Muscle layer of duodenum (tissue), 2 donors: Measurements from ENCODE around the gene LHFPL6.

Source experiments
- H3K27ac ChIP-seq: one replicate; pipeline ENCODE4 v1.7.0; 2013; ENCODE audit warnings: mild to moderate bottlenecking, low read length
- H3K27me3 ChIP-seq: one replicate; pipeline ENCODE4 v1.7.0; 2013; ENCODE audit warnings: low read depth, mild to moderate bottlenecking, control low read depth, low read length
- H3K36me3 ChIP-seq, 2 donors: one replicate each; pipeline ENCODE4 v1.7.0; 2013; ENCODE audit warnings: low read length in 2 of 2, control low read depth in 1 of 2, mild to moderate bottlenecking in 1 of 2; ENCODE audit not compliant: insufficient read depth in 2 of 2, control insufficient read depth in 1 of 2
- H3K4me1 ChIP-seq, 2 donors: one replicate each; pipeline ENCODE4 v1.7.0; 2013; ENCODE audit warnings: low read length in 2 of 2, mild to moderate bottlenecking in 2 of 2, control low read depth in 1 of 2, moderate library complexity in 1 of 2; ENCODE audit not compliant: insufficient read depth in 2 of 2, control insufficient read depth in 1 of 2
- H3K4me3 ChIP-seq, 2 donors: one replicate each; pipeline ENCODE4 v1.7.0; 2013; ENCODE audit warnings: low read length in 2 of 2, low read depth in 1 of 2, mild to moderate bottlenecking in 1 of 2
- H3K9me3 ChIP-seq, 2 donors: one replicate each; pipeline ENCODE4 v1.7.0; 2013; ENCODE audit warnings: low read length in 2 of 2, control low read depth in 1 of 2, mild to moderate bottlenecking in 1 of 2; ENCODE audit not compliant: control insufficient read depth in 1 of 2
- donor health status: healthy.

LHFPL6 gene

GRCh38 chr13:39527961-39528660 lies 74.9 kb downstream of the LHFPL6 start:
- Histone ChIP-seq H3K4me3 (no peak overlapping the region), H3K9me3 (no peaks in the 10 kb centered on the region), H3K36me3 (no peaks in the 10 kb centered on the region), H3K4me1 (peaks cover 6 to 17% of the 10 kb centered on the region in 2 donors), H3K27ac (peak overlapping the region; percentile 19), H3K27me3 (no peaks in the 10 kb centered on the region)

GRCh38 chr13:39527301-39527700 lies 75.7 kb downstream of the LHFPL6 start:
- no peaks in the 10 kb centered on the region for H3K27me3 ChIP-seq
- H3K27ac ChIP-seq: no peak overlapping the region
- no peaks in the 10 kb centered on the region for H3K36me3 ChIP-seq
- peaks cover 6 to 17% of the 10 kb centered on the region in 2 donors for H3K4me1 ChIP-seq
- H3K4me3 ChIP-seq: no peak overlapping the region
- no peaks in the 10 kb centered on the region for H3K9me3 ChIP-seq

GRCh38 chr13:39526499-39526898 lies 76.5 kb downstream of the LHFPL6 start:
- Histone ChIP-seq H3K36me3 (no peaks in the 10 kb centered on the region), H3K4me1 (peaks cover 6 to 14% of the 10 kb centered on the region in 2 donors), H3K9me3 (no peaks in the 10 kb centered on the region), H3K4me3 (no peak overlapping the region), H3K27ac (no peak overlapping the region), H3K27me3 (no peaks in the 10 kb centered on the region)

- Histone ChIP-seq H3K27ac (no peak overlapping the region), H3K4me3 (no peak overlapping the region), H3K9me3 (no peaks in the 10 kb centered on the region), H3K4me1 (peaks cover 0 to 4% of the 10 kb centered on the region in 2 donors), H3K36me3 (no peaks in the 10 kb centered on the region), H3K27me3 (no peaks in the 10 kb centered on the region)
Observed at GRCh38 chr13:39525506-39525905, 77.5 kb downstream of the LHFPL6 start.

GRCh38 chr13:39524795-39525194 lies 78.2 kb downstream of the LHFPL6 start:
- Histone ChIP-seq H3K27ac (no peak overlapping the region), H3K4me3 (no peak overlapping the region), H3K36me3 (no peaks in the 10 kb centered on the region), H3K9me3 (no peaks in the 10 kb centered on the region), H3K27me3 (no peaks in the 10 kb centered on the region), H3K4me1 (no peaks in the 10 kb centered on the region)

GRCh38 chr13:39522329-39522728 lies 80.7 kb downstream of the LHFPL6 start:
- no peaks in the 10 kb centered on the region for H3K36me3 ChIP-seq
- no peaks in the 10 kb centered on the region for H3K27me3 ChIP-seq
- no peak overlapping the region for H3K4me3 ChIP-seq
- no peaks in the 10 kb centered on the region for H3K4me1 ChIP-seq
- H3K27ac ChIP-seq: no peak overlapping the region
- H3K9me3 ChIP-seq: no peaks in the 10 kb centered on the region

GRCh38 chr13:39521701-39522100 lies 81.3 kb downstream of the LHFPL6 start:
- no peaks in the 10 kb centered on the region for H3K27me3 ChIP-seq
- H3K4me3 ChIP-seq: no peak overlapping the region
- no peaks in the 10 kb centered on the region for H3K9me3 ChIP-seq
- H3K36me3 ChIP-seq: no peaks in the 10 kb centered on the region
- H3K27ac ChIP-seq: no peak overlapping the region
- H3K4me1 ChIP-seq: no peaks in the 10 kb centered on the region

- no peak overlapping the region for H3K4me3 ChIP-seq
- H3K9me3 ChIP-seq: no peaks in the 10 kb centered on the region
- no peak overlapping the region for H3K27ac ChIP-seq
- no peaks in the 10 kb centered on the region for H3K27me3 ChIP-seq
- no peaks in the 10 kb centered on the region for H3K36me3 ChIP-seq
- H3K4me1 ChIP-seq: peaks cover 0 to 12% of the 10 kb centered on the region in 2 donors
Observed at GRCh38 chr13:39516096-39516495, 86.9 kb downstream of the LHFPL6 start.

- Histone ChIP-seq H3K4me3 (no peak overlapping the region), H3K9me3 (no peaks in the 10 kb centered on the region), H3K27ac (no peak overlapping the region), H3K4me1 (peaks cover 0 to 12% of the 10 kb centered on the region in 2 donors), H3K36me3 (no peaks in the 10 kb centered on the region), H3K27me3 (no peaks in the 10 kb centered on the region)
Observed at GRCh38 chr13:39515224-39515714, 87.7 kb downstream of the LHFPL6 start.

GRCh38 chr13:39512687-39513086 lies 90.3 kb downstream of the LHFPL6 start:
- H3K9me3 ChIP-seq: no peaks in the 10 kb centered on the region
- H3K27ac ChIP-seq: no peak overlapping the region
- peaks cover 0 to 12% of the 10 kb centered on the region in 2 donors for H3K4me1 ChIP-seq
- no peaks in the 10 kb centered on the region for H3K27me3 ChIP-seq
- H3K36me3 ChIP-seq: no peaks in the 10 kb centered on the region
- no peak overlapping the region for H3K4me3 ChIP-seq

- H3K9me3 ChIP-seq: no peaks in the 10 kb centered on the region
- H3K36me3 ChIP-seq: no peaks in the 10 kb centered on the region
- no peaks in the 10 kb centered on the region for H3K27me3 ChIP-seq
- peaks cover 0 to 15% of the 10 kb centered on the region in 2 donors for H3K4me1 ChIP-seq
- no peak overlapping the region for H3K27ac ChIP-seq
- H3K4me3 ChIP-seq: no peak overlapping the region
Observed at GRCh38 chr13:39510316-39510695, 92.7 kb downstream of the LHFPL6 start.
